PFSK-1 (cell line): ENCODE results near the gene NUSAP1.

ENCODE experiments used
- FOXP2 ChIP-seq: optimal IDR thresholded peaks from 2 replicates; pipeline ENCODE3; 2011; ENCODE audit warnings: borderline replicate concordance, control low read depth, inconsistent platforms; ENCODE audit not compliant: insufficient read depth; ENCODE audit errors: extremely low read length, extremely low read depth
- POLR2AphosphoS5 ChIP-seq: IDR thresholded peaks from 2 replicates; pipeline ENCODE4 v1.6.1; 2012; ENCODE audit warnings: low read depth, mild to moderate bottlenecking, control low read depth, low read length, moderate library complexity
- REST ChIP-seq, 2 experiments: IDR thresholded peaks; 2 replicates each; pipeline versions ENCODE4 v1.6.1 to v1.8.0; 2011 to 2012; ENCODE audit warnings: low read depth in 2 of 2, low read length in 2 of 2, control low read depth in 1 of 2, inconsistent platforms in 1 of 2, mild to moderate bottlenecking in 1 of 2, moderate library complexity in 1 of 2; ENCODE audit not compliant: insufficient read depth in 1 of 2
- SIN3A ChIP-seq: IDR thresholded peaks from 2 replicates; pipeline ENCODE4 v1.6.1; 2012; ENCODE audit warnings: mild to moderate bottlenecking, low read length, moderate library complexity, borderline replicate concordance; ENCODE audit not compliant: insufficient read depth
- TAF1 ChIP-seq: IDR thresholded peaks from 2 replicates; pipeline ENCODE4 v1.6.1; 2012; ENCODE audit warnings: low read length, control low read depth, borderline replicate concordance; ENCODE audit not compliant: insufficient read depth

Gene NUSAP1

GRCh38 chr15:41417418-41418195 lies 84.9 kb downstream of the NUSAP1 start:
- TF ChIP-seq FOXP2 (no peak), SIN3A (no peak), REST (IDR thresholded peaks at IDR 0.05; ENCODE audit: insufficient read depth in 1 of 2, low read depth in 2 of 2, low read length in 2 of 2) (no peak), TAF1 (no peak), POLR2AphosphoS5 (no peak)

GRCh38 chr15:41423979-41424659 lies 91.4 kb downstream of the NUSAP1 start:
- TF ChIP-seq TAF1 = no peak
- no peak for TF ChIP-seq REST (IDR thresholded peaks at IDR 0.05; ENCODE audit: insufficient read depth in 1 of 2, low read depth in 2 of 2, low read length in 2 of 2)
- TF ChIP-seq POLR2AphosphoS5 = no peak
- TF ChIP-seq SIN3A = no peak
- no peak for TF ChIP-seq FOXP2

- TF ChIP-seq REST (IDR thresholded peaks at IDR 0.05; ENCODE audit: insufficient read depth in 1 of 2, low read depth in 2 of 2, low read length in 2 of 2) = no peak
- no peak for TF ChIP-seq FOXP2
- no peak for TF ChIP-seq POLR2AphosphoS5
- no peak for TF ChIP-seq TAF1
- TF ChIP-seq SIN3A = no peak
These were observed 92.1 kb downstream of the NUSAP1 start for GRCh38 chr15:41424809-41425208.

GRCh38 chr15:41429003-41429890 lies 96.6 kb downstream of the NUSAP1 start:
- TF ChIP-seq REST (IDR thresholded peaks at IDR 0.05; ENCODE audit: insufficient read depth in 1 of 2, low read depth in 2 of 2, low read length in 2 of 2) (no peak), FOXP2 (no peak), POLR2AphosphoS5 (no peak), SIN3A (no peak), TAF1 (no peak)
